AG09309 (cell line): ENCODE results near the gene CELA1.
"Not testable (repeated sequence)": the region's sequence is repeated elsewhere in the genome, so short reads cannot be mapped to it uniquely, and the experiment has no call there.

Experiments
- DNase-seq: peaks from one replicate; pipeline ENCODE4 v3.0.0-alpha.2; 2010; ENCODE audit warnings: low read depth
- H3K4me3 ChIP-seq: 2 replicates; pipeline ENCODE4 v1.5.1; 2011; ENCODE audit warnings: mild to moderate bottlenecking, low read depth, low read length, moderate library complexity; ENCODE audit not compliant: control insufficient read depth
- TF ChIP-seq, protein P1 (sequence below): IDR thresholded peaks from 2 replicates; pipeline ENCODE4 v1.5.1; 2011; ENCODE audit warnings: mild to moderate bottlenecking, low read depth, low read length, inconsistent platforms; ENCODE audit not compliant: insufficient read depth, control insufficient read depth; ENCODE audit errors: missing control alignments

The CELA1 gene

DNA sequence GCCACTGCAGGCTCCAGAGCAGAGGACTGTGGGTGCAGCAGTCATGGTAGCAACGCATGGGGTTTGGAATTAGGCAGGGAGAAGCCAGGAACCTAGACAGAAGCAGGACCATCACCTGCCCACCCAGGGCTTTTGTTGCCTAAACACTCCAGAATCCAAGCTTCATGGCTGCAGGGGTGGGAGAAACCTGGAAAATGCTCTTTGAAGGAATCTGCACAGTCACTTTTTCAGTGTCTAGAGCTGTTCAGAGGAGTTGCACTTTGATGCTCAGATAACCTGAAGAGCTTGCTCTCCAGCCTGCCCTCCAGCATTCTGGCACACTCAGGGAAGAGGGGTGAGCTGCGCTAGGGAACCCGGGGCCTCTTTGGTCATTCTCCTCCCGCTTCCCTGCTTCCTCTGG, 1.6 kb upstream of the CELA1 start:
- TF ChIP-seq, protein P1, sequence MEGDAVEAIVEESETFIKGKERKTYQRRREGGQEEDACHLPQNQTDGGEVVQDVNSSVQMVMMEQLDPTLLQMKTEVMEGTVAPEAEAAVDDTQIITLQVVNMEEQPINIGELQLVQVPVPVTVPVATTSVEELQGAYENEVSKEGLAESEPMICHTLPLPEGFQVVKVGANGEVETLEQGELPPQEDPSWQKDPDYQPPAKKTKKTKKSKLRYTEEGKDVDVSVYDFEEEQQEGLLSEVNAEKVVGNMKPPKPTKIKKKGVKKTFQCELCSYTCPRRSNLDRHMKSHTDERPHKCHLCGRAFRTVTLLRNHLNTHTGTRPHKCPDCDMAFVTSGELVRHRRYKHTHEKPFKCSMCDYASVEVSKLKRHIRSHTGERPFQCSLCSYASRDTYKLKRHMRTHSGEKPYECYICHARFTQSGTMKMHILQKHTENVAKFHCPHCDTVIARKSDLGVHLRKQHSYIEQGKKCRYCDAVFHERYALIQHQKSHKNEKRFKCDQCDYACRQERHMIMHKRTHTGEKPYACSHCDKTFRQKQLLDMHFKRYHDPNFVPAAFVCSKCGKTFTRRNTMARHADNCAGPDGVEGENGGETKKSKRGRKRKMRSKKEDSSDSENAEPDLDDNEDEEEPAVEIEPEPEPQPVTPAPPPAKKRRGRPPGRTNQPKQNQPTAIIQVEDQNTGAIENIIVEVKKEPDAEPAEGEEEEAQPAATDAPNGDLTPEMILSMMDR, result no peak
- no peak for DNase-seq
- H3K4me3 ChIP-seq, result no peak overlapping the region

- TF ChIP-seq, protein P1, result no peak
- DNase-seq, result no peak
- H3K4me3 ChIP-seq, result no peak overlapping the region
These were observed 798 bp downstream of the CELA1 start for GRCh38 chr12:51345681-51346080.

DNA sequence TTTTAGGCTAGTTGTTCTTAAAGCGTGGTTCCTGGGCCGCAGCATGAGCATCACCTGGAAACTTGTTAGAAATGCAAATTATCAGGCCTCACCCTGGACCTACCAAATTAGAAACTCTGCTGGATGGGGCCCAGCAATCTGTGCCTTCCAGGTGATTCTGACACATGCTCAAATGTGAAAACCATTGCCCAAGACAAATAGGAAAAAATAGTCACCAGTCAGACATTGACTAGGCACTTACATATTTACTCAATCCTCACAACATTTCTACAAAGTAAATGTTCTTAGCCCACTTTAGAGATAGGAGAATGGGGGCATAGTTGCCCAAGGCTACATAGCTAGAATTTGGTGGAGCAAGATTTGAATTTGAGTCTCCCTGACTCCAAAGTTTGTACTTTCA, 3.3 kb downstream of the CELA1 start:
- no peak overlapping the region for H3K4me3 ChIP-seq
- TF ChIP-seq, protein P1, result no peak
- DNase-seq, result no peak

DNA sequence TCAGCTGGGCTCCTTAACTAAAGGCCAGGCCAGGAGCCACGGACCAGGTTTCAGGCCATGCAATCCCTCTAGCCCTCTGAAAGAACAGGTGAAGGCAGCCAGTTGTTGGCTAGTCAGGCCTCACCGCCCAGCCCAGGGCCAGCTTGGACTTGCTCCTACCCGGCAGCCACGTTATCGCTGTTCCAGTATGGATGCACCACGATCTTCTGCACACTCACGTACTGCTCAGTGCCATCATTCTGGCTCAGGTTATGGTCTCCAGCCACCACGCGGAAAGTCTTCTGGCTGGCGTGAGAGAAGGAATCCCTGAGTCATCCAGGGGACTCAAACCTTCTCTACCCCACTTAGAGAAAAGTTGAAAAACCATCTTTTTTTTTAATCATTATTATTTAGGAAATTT, 4.1 kb downstream of the CELA1 start:
- TF ChIP-seq, protein P1, result no peak
- H3K4me3 ChIP-seq, result no peak overlapping the region
- no peak for DNase-seq

DNA sequence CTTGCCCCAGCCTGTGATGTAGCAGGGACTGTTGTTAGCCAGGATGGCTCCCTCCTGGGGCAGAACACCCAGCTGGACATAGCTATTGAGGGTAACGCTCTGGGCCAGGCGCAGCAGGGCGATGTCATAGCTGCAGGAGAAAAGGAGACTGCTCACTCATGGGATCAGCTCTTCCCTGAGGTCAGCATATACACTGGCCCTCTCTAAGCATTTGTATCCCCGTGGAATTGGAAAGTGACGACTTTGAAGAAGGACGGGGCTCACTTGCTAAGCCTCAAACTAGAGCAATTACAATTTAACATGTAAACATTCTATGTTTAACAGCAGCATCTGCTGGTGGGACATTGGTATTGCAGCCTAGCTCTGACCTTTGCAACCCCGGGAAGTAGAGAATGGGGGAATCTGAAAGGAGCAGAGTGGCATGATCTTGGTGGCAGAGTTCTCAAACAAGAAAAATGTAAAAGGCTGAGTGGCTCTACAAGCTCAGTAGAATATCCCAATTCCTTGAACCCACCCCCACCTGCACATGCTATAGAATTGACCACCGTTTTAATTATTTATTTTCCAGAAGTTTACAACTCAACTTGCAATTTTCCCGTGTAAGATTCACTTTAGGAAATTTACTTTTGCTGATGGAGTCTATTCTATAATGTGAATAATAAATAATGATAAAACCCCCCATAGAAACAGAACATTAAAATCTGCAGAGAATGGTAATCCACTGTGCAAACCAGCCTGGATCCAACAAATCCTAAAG, 5.0 kb downstream of the CELA1 start:
- peak overlapping the region; percentile 27 for H3K4me3 ChIP-seq
- TF ChIP-seq, protein P1, result peak; percentile 96
- peak; percentile 20 for DNase-seq

DNA sequence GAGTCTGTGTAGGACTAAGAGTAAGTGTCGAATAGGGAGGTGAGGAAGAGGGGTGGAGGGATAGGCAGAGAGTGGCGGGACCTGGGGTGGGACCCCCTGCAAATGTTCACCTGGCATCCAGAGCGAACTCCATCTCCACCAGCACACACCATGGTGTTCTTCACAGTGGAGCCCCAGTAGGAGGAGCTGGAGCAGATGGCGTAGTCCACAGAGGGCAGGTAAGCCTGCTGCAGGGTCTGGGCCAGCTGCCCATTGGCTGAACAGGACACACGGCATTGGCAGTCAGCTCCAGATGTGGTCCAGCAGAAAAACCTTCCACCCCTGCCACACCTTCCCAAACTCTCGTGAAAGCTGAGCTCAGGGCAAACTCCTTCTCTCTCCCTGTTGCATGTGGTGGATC, 6.7 kb downstream of the CELA1 start:
- TF ChIP-seq, protein P1, result no peak
- H3K4me3 ChIP-seq, result no peak overlapping the region
- no peak for DNase-seq

DNA sequence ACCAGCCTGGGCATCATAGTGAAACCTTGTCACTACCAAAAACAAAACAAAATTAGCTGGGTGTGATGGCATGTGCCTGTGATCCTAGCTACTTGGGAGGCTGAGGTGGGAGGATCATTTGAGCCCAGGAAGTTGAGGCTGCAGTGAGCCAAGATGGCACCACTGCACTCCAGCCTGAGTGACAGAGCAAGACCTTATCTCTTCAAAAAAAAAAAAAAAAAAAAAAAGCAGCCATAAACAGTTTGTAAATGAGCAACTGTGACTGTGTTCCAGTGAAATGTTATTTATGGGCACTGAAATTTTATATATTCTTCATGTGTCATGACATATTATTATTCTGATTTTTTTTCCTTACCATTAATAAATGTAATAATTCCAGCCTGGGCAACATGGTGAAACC, 9.1 kb downstream of the CELA1 start:
- H3K4me3 ChIP-seq, DNase-seq: not testable (repeated sequence)
